ENCODE data around the gene WASF2. TPM values are rescaled to one million over a fixed set of nuclear protein-coding genes. Genes with fewer than 3 reads are reported as not detected.
A peak's percentile ranks its signal among the peaks of the same experiment; 100 is the strongest.
"Not testable (repeated sequence)": the region's sequence is repeated elsewhere in the genome, so short reads cannot be mapped to it uniquely, and the experiment has no call there.

The WASF2 gene
- total and polyA plus RNA-seq, 2 donors (not counting 1 experiment from before 2014, with no cell fraction given): 26.3 to 66.9 TPM

DNA sequence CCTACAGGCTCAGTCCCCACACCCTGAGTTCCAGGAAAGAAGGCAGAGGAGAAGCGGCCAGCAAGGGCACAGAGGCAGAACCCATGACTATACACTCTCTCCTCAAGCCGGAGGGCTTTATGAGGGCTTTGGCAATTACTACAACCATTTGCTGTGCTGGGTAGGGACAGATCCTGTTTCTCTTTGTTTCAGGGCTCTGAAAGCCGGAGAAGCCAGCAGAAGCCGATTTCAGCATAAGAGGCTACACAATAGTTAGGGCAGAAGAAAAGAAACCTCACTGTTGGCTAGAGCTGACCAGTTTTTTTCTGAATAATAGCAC is 83.6 kb downstream of the WASF2 start:
- H3K27ac ChIP-seq (ENCODE audit: insufficient read depth, low read length): no peak overlapping the region
- H4K20me1 ChIP-seq (ENCODE audit: control insufficient read depth, extremely low read depth, insufficient read depth, low read length): no peaks in the 10 kb centered on the region
- no peaks in the 10 kb centered on the region for H3K79me2 ChIP-seq (ENCODE audit: control insufficient read depth, insufficient read depth, low read length)
- H3K36me3 ChIP-seq (ENCODE audit: control insufficient read depth, insufficient read depth, low read length): peaks cover 12% of the 10 kb centered on the region
- no peak for TF ChIP-seq EZH2 (IDR thresholded peaks at IDR 0.05; ENCODE audit: low read length, missing control alignments)
- TF ChIP-seq, protein P1, sequence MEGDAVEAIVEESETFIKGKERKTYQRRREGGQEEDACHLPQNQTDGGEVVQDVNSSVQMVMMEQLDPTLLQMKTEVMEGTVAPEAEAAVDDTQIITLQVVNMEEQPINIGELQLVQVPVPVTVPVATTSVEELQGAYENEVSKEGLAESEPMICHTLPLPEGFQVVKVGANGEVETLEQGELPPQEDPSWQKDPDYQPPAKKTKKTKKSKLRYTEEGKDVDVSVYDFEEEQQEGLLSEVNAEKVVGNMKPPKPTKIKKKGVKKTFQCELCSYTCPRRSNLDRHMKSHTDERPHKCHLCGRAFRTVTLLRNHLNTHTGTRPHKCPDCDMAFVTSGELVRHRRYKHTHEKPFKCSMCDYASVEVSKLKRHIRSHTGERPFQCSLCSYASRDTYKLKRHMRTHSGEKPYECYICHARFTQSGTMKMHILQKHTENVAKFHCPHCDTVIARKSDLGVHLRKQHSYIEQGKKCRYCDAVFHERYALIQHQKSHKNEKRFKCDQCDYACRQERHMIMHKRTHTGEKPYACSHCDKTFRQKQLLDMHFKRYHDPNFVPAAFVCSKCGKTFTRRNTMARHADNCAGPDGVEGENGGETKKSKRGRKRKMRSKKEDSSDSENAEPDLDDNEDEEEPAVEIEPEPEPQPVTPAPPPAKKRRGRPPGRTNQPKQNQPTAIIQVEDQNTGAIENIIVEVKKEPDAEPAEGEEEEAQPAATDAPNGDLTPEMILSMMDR (conservative IDR thresholded peaks at IDR 0.05 in 1 of 2, IDR thresholded peaks at IDR 0.05 in 1 of 2; ENCODE audit: low read depth in 1 of 2, low read length in 2 of 2): no peak
- no peaks in the 10 kb centered on the region for H3K27me3 ChIP-seq (ENCODE audit: control insufficient read depth, insufficient read depth, low read length)
- no peak overlapping the region for H2AFZ ChIP-seq (ENCODE audit: low read length)
- H3K9ac ChIP-seq (ENCODE audit: insufficient read depth, low read length): no peak overlapping the region
- peaks cover 31% of the 10 kb centered on the region for H3K4me1 ChIP-seq (ENCODE audit: control insufficient read depth, extremely low read depth, insufficient read depth, low read length)
- DNase-seq (ENCODE audit: low read depth in 2 of 2): no peak
- no peak overlapping the region for H3K4me2 ChIP-seq (ENCODE audit: extremely low read depth, insufficient read depth, low read length)
- no peak overlapping the region for H3K4me3 ChIP-seq (replicated peaks in 1 of 4; ENCODE audit: control extremely low read depth in 1 of 4, insufficient read depth in 1 of 4, low read depth in 3 of 4, low read length in 4 of 4)
- H3K9me3 ChIP-seq (ENCODE audit: control insufficient read depth, insufficient read depth, low read depth, low read length): no peaks in the 10 kb centered on the region

DNA sequence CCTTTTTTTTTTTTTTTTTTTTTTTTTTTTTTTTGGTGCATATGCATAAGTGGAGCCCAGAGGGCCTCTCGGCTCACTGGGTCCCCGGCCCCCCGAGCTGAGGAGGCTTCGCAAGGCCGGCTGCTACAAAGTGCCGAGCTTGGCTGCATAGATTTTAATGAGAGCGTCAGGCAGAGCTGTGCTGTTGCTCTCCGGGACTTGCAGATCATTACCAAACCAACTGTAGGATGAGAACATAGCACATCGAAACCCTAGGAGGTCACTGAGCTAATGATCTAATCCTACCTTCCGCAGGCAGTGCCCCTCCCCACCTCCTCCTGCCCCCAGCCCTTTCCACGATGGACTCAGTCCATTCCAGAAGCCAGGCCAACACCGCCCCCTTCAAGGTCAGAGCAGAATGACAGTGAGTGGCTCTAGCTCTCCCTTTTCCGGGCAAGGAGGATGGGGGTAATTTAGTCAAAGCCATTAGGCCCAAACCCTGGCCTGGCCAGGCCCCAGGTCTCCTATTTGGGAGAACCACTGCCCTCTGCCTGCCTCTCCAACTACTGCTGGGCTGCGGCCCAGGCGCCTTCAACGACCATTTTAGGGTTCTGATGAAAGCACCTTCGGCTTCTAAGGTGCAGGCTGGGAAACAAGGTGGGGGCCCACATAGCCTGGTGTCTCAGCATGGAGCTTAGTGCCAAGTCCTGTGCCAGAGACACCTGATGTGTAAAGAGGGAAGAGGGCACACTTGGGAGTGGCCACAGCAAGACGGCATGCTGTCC is 84.2 kb downstream of the WASF2 start:
- H3K4me3 ChIP-seq (replicated peaks in 1 of 4; ENCODE audit: control extremely low read depth in 1 of 4, insufficient read depth in 1 of 4, low read depth in 3 of 4, low read length in 4 of 4); H3K27me3 ChIP-seq (ENCODE audit: control insufficient read depth, insufficient read depth, low read length); H3K27ac ChIP-seq (ENCODE audit: insufficient read depth, low read length); H3K4me2 ChIP-seq (ENCODE audit: extremely low read depth, insufficient read depth, low read length); H3K9ac ChIP-seq (ENCODE audit: insufficient read depth, low read length); DNase-seq (ENCODE audit: low read depth in 2 of 2); H4K20me1 ChIP-seq (ENCODE audit: control insufficient read depth, extremely low read depth, insufficient read depth, low read length); H3K9me3 ChIP-seq (ENCODE audit: control insufficient read depth, insufficient read depth, low read depth, low read length); H2AFZ ChIP-seq (ENCODE audit: low read length); H3K79me2 ChIP-seq (ENCODE audit: control insufficient read depth, insufficient read depth, low read length): not testable (repeated sequence)
- H3K4me1 ChIP-seq (ENCODE audit: control insufficient read depth, extremely low read depth, insufficient read depth, low read length): peaks cover 31% of the 10 kb centered on the region
- H3K36me3 ChIP-seq (ENCODE audit: control insufficient read depth, insufficient read depth, low read length): peaks cover 12% of the 10 kb centered on the region

DNA sequence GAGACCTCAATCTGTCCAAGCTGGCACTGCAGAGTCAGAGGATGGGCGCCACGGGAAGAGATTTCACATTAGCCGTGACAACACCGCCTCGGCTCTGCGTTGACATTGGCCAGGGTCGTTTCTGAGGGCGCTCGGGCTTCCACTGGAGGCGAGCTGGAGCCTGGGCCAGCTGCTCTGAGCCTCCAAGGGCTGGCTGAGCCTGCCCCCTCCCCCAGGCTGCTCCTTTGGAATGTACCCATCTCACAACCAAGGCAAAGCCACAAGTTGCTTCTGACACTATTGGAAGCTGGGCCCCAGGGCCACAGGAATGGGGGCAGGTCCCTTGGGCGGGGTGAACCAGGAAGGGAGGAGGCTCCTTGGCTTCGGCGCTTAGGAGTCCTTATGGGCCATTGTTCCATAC is 84.9 kb downstream of the WASF2 start:
- no peak for TF ChIP-seq EZH2 (IDR thresholded peaks at IDR 0.05; ENCODE audit: low read length, missing control alignments)
- TF ChIP-seq, protein P1 (conservative IDR thresholded peaks at IDR 0.05 in 1 of 2, IDR thresholded peaks at IDR 0.05 in 1 of 2; ENCODE audit: low read depth in 1 of 2, low read length in 2 of 2): no peak
- no peak overlapping the region for H3K4me2 ChIP-seq (ENCODE audit: extremely low read depth, insufficient read depth, low read length)
- H3K79me2 ChIP-seq (ENCODE audit: control insufficient read depth, insufficient read depth, low read length): no peaks in the 10 kb centered on the region
- H4K20me1 ChIP-seq (ENCODE audit: control insufficient read depth, extremely low read depth, insufficient read depth, low read length): no peaks in the 10 kb centered on the region
- no peak overlapping the region for H3K4me3 ChIP-seq (replicated peaks in 1 of 4; ENCODE audit: control extremely low read depth in 1 of 4, insufficient read depth in 1 of 4, low read depth in 3 of 4, low read length in 4 of 4)
- no peak overlapping the region for H2AFZ ChIP-seq (ENCODE audit: low read length)
- H3K9me3 ChIP-seq (ENCODE audit: control insufficient read depth, insufficient read depth, low read depth, low read length): no peaks in the 10 kb centered on the region
- peaks cover 12% of the 10 kb centered on the region for H3K36me3 ChIP-seq (ENCODE audit: control insufficient read depth, insufficient read depth, low read length)
- peak; percentile 76 to 88 for DNase-seq (ENCODE audit: low read depth in 2 of 2)
- H3K9ac ChIP-seq (ENCODE audit: insufficient read depth, low read length): no peak overlapping the region
- peak overlapping the region; percentile 49 for H3K27ac ChIP-seq (ENCODE audit: insufficient read depth, low read length)
- H3K4me1 ChIP-seq (ENCODE audit: control insufficient read depth, extremely low read depth, insufficient read depth, low read length): peaks cover 31% of the 10 kb centered on the region
- no peaks in the 10 kb centered on the region for H3K27me3 ChIP-seq (ENCODE audit: control insufficient read depth, insufficient read depth, low read length)
